Kidney epithelial cell (primary cell): ENCODE measurements around the gene NLRP12. TPM values are rescaled to one million over a fixed set of nuclear protein-coding genes. Genes with fewer than 3 reads are reported as not detected.

Experiments used
- DNase-seq: peaks from one replicate; pipeline ENCODE4 v3.0.0-alpha.2; 2010; ENCODE audit warnings: low read depth
- H3K27me3 ChIP-seq: 2 replicates; pipeline ENCODE4 v1.6.0; 2011; ENCODE audit warnings: low read length; ENCODE audit not compliant: control insufficient read depth, insufficient read depth
- H3K36me3 ChIP-seq: 2 replicates; pipeline ENCODE4 v1.5.1; 2011; ENCODE audit warnings: low read length; ENCODE audit not compliant: control insufficient read depth, insufficient read depth
- H3K4me3 ChIP-seq: 2 replicates; pipeline ENCODE4 v1.5.1; 2011; ENCODE audit warnings: low read depth, mild to moderate bottlenecking, control low read depth, low read length
- total RNA-seq: library from RNA; depleted of rRNA; stranded (reverse); fragments of >200 nt; gene quantifications from 2 replicates; pipeline ENCODE4 v1.2.3, GENCODE V29; 2015
- TF ChIP-seq, protein P1 (sequence below): IDR thresholded peaks from 2 replicates; pipeline ENCODE4 v1.5.1; 2011; ENCODE audit warnings: mild to moderate bottlenecking, moderate library complexity, low read length, control low read depth, inconsistent platforms; ENCODE audit not compliant: insufficient read depth, poor library complexity, severe bottlenecking

The NLRP12 gene
- total RNA-seq, 1 donor from 2014 or later, result not detected

DNA sequence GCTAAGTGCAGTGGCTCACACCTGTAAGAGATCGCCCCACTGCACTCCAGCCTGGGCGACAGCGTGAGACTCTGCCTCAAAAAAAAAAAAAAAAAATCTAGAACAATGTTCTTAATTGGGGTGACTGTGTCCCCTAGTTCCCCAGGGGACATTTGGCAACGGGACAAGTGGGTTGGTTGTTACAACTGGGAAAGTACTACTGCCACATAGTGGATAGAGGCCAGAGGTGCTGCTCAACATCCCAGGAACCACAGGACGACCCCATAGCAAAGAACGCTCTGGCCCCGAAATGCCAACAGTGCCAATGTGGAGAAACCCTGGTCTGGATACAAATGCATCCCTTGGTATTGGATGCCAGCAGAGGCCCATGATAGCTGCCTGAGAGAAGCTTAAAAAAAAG lies 11.8 kb downstream of the NLRP12 start:
- DNase-seq, result no peak
- H3K4me3 ChIP-seq, result no peak overlapping the region
- H3K27me3 ChIP-seq, result no peaks in the 10 kb centered on the region
- no peaks in the 10 kb centered on the region for H3K36me3 ChIP-seq
- TF ChIP-seq, protein P1, sequence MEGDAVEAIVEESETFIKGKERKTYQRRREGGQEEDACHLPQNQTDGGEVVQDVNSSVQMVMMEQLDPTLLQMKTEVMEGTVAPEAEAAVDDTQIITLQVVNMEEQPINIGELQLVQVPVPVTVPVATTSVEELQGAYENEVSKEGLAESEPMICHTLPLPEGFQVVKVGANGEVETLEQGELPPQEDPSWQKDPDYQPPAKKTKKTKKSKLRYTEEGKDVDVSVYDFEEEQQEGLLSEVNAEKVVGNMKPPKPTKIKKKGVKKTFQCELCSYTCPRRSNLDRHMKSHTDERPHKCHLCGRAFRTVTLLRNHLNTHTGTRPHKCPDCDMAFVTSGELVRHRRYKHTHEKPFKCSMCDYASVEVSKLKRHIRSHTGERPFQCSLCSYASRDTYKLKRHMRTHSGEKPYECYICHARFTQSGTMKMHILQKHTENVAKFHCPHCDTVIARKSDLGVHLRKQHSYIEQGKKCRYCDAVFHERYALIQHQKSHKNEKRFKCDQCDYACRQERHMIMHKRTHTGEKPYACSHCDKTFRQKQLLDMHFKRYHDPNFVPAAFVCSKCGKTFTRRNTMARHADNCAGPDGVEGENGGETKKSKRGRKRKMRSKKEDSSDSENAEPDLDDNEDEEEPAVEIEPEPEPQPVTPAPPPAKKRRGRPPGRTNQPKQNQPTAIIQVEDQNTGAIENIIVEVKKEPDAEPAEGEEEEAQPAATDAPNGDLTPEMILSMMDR, result no peak

DNA sequence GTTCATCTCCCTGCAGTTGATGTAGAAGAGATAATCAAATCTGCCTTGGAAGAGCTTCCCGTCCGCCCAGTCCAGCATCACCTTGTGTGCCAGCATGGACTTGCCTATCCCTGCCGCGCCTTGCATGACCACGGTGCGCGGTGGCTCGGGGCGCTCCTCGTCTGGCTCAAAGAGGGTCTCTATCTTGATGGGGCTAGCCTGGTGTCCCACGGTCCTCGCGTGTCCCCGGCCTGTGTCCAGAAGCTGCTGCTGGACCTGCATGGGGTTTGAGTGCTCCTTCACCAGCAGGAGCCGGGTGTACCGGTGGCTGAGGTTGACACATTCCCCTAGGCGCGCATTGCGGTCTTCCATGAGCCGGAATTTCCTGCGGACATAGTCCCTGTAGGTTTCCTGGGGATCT lies 13.2 kb downstream of the NLRP12 start:
- Histone ChIP-seq H3K27me3 (no peaks in the 10 kb centered on the region), H3K4me3 (no peak overlapping the region), H3K36me3 (no peaks in the 10 kb centered on the region)
- DNase-seq, result no peak
- TF ChIP-seq, protein P1, result no peak

DNA sequence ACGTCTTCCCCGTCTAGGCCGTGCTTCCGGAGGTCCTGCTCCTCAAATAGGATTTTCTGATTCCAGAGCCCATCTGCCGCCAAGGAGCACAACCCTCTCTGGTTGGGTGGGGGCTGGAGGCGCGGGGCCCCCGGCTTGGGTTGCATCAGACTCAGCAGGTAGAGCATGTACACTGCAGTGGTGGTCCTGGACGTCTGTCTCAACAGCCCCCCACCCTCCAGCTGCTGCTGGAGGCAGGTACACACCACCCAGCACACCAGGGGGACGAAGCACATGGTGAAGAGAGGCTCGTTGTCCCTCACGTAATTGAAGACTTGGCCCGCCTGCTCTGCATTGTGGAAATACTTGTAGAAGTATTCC lies 13.9 kb downstream of the NLRP12 start:
- no peaks in the 10 kb centered on the region for H3K27me3 ChIP-seq
- TF ChIP-seq, protein P1, result no peak
- no peaks in the 10 kb centered on the region for H3K36me3 ChIP-seq
- DNase-seq, result no peak
- no peak overlapping the region for H3K4me3 ChIP-seq

DNA sequence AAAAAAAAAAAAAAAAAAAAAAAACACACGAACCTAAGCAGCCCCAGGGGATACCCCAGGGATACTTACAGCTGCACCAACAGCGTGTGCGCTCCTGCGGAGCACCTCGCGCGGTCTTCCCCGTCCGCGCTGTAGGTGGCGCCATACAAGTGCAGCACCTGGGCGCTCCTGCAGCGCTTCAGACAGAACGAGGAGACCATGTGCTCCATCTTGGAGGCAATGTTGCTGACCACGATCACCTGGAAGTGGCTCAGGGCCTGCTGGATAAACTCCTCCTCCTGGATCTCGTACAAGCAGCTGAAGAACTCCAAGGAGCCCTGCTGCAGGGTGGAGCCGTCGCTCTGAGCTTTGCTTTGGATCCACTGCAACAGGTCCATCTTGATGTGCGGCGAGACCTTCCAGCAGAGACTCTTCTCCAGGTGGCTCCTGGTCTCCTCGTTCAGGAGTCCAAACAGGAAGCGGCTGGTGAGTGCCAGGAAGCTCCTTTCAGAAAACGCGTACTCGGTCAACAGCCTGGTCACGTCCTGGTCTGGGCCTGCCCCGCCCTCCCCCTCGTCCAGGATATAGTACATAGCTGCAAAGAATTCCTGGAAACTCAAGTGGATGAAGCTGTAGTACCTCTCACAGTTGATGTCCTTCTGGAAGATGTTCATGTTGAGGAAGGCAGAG lies 14.5 kb downstream of the NLRP12 start:
- TF ChIP-seq, protein P1, result peak; percentile 6
- Histone ChIP-seq H3K36me3 (no peaks in the 10 kb centered on the region), H3K4me3 (no peak overlapping the region), H3K27me3 (no peaks in the 10 kb centered on the region)
- DNase-seq, result no peak

DNA sequence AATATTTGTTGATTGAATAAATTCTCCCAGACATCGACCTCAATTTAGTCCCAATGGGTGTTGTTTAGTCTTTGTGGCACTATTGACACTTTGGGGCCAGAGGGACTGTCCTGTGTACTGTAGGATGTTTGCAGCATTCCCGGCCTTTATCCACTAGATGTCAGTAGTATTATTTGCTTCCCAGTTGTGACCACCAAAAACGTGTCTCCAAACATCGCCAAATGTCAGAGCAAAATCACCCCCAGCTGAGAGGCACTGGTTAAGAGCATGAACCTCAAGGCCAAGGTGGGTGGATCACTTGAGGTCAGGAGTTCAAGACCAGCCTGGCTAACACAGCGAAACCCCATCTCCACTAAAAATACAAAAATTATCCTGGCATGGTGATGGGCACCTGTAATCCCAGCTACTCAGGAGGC lies 15.4 kb downstream of the NLRP12 start:
- TF ChIP-seq, protein P1, result peak; percentile 48
- Histone ChIP-seq H3K36me3 (no peaks in the 10 kb centered on the region), H3K4me3 (no peak overlapping the region), H3K27me3 (no peaks in the 10 kb centered on the region)
- no peak for DNase-seq

DNA sequence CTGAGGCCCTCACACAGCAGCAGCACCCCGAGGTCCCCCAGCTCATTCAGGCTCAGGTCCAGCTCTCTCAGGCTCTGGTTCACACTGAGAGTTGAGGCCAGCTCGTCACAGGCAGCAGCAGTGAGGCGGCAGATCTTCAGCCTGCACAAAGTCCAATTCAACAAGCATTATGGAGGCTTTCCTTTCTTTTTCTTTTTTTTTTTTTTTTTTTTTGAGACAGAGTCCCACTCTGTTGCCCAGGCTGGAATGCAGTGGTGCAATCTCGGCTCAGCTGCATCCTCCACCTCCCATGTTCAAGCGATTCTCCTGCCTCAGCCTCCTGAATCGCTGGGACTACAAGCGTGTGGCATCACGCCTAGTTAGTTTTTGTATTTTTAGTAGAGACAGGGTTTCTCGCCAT lies 22.9 kb downstream of the NLRP12 start:
- Histone ChIP-seq H3K36me3 (no peaks in the 10 kb centered on the region), H3K27me3 (no peaks in the 10 kb centered on the region), H3K4me3 (no peak overlapping the region)
- DNase-seq, result no peak
- TF ChIP-seq, protein P1, result no peak
